Kidney (tissue), 14 donors: ENCODE results near the gene TAF4B. TPM values are rescaled to one million over a fixed set of nuclear protein-coding genes. Genes with fewer than 3 reads are reported as not detected.

ENCODE experiments used
- DNase-seq, 5 donors: peaks; one replicate each; pipeline ENCODE4 v3.0.0-alpha.2; 2013 to 2020
- FAIRE-seq: peaks from 2 replicates; lab custom pipeline; 2012; peaks lifted over from hg19 to GRCh38; lab: Jason Lieb, UNC
- H3K27ac ChIP-seq, 2 donors: one replicate each; pipeline ENCODE4 v1.7.0; 2013; ENCODE audit warnings: low read depth in 2 of 2, low read length in 2 of 2, inconsistent platforms in 1 of 2
- H3K27me3 ChIP-seq: one replicate; pipeline ENCODE4 v1.7.1; 2013; ENCODE audit warnings: low read length, inconsistent platforms; ENCODE audit not compliant: control insufficient read depth, insufficient read depth
- H3K36me3 ChIP-seq, 3 donors: one replicate each; pipeline versions ENCODE4 v1.7.0 to v1.7.1; 2013; ENCODE audit warnings: low read length in 3 of 3, control low read depth in 1 of 3, inconsistent platforms in 1 of 3; ENCODE audit not compliant: insufficient read depth in 3 of 3, control insufficient read depth in 2 of 3
- H3K4me1 ChIP-seq, 3 donors: one replicate each; pipeline versions ENCODE4 v1.7.0 to v1.7.1; 2013; ENCODE audit warnings: low read length in 3 of 3, inconsistent platforms in 1 of 3, low read depth in 1 of 3; ENCODE audit not compliant: control insufficient read depth in 2 of 3, insufficient read depth in 2 of 3
- H3K4me3 ChIP-seq, 3 donors: one replicate each; pipeline versions ENCODE4 v1.7.0 to v1.8.1; 2013; ENCODE audit warnings: low read length in 3 of 3, control low read depth in 1 of 3, inconsistent platforms in 1 of 3
- H3K9ac ChIP-seq, 3 donors: one replicate each; pipeline versions ENCODE4 v1.7.0 to v1.7.1; 2013; ENCODE audit warnings: low read length in 3 of 3, control low read depth in 1 of 3, inconsistent platforms in 1 of 3
- H3K9me3 ChIP-seq, 3 donors: one replicate each; pipeline versions ENCODE4 v1.7.0 to v1.7.1; 2013; ENCODE audit warnings: low read length in 3 of 3, control low read depth in 1 of 3, inconsistent platforms in 1 of 3; ENCODE audit not compliant: control insufficient read depth in 2 of 3, insufficient read depth in 1 of 3
- intact Hi-C: fragments of 100-400 bp; cut with DNase I; formaldehyde crosslinking; loops from one replicate; pipeline ENCODE4 v1.11.1; 2022
- polyA plus RNA-seq: library from polyadenylated mRNA; stranded (reverse); fragments of 350-450 nt; fragmentation: Illumina TruSeq; extraction: RNeasy Lipid Tissue Mini Kit (QIAGEN cat#74804); gene quantifications from one replicate; pipeline ENCODE4 v1.2.3, GENCODE V29; 2014; ENCODE audit warnings: low read depth, low replicate concordance; ENCODE audit not compliant: insufficient read depth
- total RNA-seq: library from RNA; stranded (reverse); fragmentation: NEBNext Ultra II Directional; extraction: Animal tissue kit (Norgen Biotek cat#: 25700); gene quantifications from one replicate; pipeline ENCODE4 v1.2.1, GENCODE V29; 2021
- TF ChIP-seq, protein P1 (sequence below): IDR thresholded peaks from 3 replicates; pipeline ENCODE4 v1.5.1; 2012; ENCODE audit warnings: mild to moderate bottlenecking, moderate library complexity, borderline replicate concordance; ENCODE audit not compliant: insufficient read depth; ENCODE audit errors: extremely low read depth
- donor health status: control.
- donor health status: control.
- donor health status: control.
- donor health status: control.
- donor health status: control.
- donor health status: DM: yes; HTN: yes; CAD: no.
- donor health status: Normal renal cell carcinoma (clear cell type).

Gene TAF4B
- total and polyA plus RNA-seq, 2 donors from 2014 or later, result 1.7 to 4.9 TPM

DNA sequence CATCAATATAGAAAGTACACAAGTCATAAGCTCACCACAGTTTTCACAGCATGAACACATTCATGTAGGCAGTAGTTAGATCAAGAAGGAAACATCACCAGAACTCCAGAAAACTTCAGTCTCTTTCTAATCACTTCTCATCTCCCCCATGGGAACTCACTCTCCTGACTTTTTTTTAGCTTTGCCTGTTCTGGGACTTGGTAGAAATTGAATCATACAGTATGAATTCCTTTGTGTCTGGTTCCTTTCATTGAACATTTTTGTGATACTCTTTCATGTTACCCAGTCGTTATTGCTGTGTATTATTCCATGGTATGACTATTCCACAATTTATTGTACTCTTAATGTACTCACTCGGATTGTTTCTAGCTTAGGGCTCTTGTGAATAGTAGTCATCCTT is 160.2 kb downstream of the TAF4B start:
- TF ChIP-seq, protein P1, sequence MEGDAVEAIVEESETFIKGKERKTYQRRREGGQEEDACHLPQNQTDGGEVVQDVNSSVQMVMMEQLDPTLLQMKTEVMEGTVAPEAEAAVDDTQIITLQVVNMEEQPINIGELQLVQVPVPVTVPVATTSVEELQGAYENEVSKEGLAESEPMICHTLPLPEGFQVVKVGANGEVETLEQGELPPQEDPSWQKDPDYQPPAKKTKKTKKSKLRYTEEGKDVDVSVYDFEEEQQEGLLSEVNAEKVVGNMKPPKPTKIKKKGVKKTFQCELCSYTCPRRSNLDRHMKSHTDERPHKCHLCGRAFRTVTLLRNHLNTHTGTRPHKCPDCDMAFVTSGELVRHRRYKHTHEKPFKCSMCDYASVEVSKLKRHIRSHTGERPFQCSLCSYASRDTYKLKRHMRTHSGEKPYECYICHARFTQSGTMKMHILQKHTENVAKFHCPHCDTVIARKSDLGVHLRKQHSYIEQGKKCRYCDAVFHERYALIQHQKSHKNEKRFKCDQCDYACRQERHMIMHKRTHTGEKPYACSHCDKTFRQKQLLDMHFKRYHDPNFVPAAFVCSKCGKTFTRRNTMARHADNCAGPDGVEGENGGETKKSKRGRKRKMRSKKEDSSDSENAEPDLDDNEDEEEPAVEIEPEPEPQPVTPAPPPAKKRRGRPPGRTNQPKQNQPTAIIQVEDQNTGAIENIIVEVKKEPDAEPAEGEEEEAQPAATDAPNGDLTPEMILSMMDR, result no peak
- H3K27me3 ChIP-seq, result no peaks in the 10 kb centered on the region
- H3K36me3 ChIP-seq, result no peaks in the 10 kb centered on the region
- H3K4me3 ChIP-seq, result no peak overlapping the region
- H3K9ac ChIP-seq, result no peak overlapping the region
- FAIRE-seq, result no peak
- peaks cover 0 to 7% (median 4%) of the 10 kb centered on the region in 3 donors for H3K4me1 ChIP-seq
- intact Hi-C loops, result no loop called here
- H3K27ac ChIP-seq, result peak overlapping the region in 1 of 2 donors; percentile 17
- DNase-seq, result peak in 1 of 5 donors; percentile 13
- no peaks in the 10 kb centered on the region for H3K9me3 ChIP-seq

DNA sequence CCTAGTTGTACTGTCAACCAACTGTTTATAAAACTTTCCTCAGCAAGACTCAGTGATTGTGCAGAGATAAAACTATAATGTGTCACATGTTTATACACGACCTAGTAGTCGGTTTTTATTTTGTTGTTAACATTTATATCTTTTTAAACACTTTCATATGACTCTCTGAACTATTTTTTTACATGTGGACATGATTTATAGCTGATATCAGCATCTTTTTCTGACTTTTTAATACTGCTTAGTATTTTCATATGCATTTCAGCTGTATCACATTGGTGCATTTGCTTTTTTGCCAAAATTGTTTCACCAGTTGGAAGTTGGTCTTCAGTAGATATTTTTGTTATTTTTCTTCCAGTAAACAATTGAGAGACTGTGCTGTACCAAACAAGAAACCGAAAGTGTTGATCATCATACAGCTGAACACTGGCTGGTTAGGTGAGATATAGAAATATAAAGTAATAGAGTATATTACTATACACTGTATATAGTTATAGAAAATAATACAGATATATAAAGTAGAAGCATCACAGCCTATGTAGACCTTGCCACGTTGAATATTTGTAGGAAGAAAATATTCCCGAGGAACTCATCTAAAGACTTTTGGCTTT is 167.9 kb downstream of the TAF4B start:
- Histone ChIP-seq H3K4me1 (no peaks in the 10 kb centered on the region), H3K9me3 (no peaks in the 10 kb centered on the region), H3K27me3 (no peaks in the 10 kb centered on the region), H3K27ac (no peak overlapping the region), H3K36me3 (no peaks in the 10 kb centered on the region), H3K4me3 (no peak overlapping the region), H3K9ac (no peak overlapping the region)
- DNase-seq (no peak), FAIRE-seq (no peak)
- intact Hi-C loops, result no loop called here
- TF ChIP-seq, protein P1, result no peak

DNA sequence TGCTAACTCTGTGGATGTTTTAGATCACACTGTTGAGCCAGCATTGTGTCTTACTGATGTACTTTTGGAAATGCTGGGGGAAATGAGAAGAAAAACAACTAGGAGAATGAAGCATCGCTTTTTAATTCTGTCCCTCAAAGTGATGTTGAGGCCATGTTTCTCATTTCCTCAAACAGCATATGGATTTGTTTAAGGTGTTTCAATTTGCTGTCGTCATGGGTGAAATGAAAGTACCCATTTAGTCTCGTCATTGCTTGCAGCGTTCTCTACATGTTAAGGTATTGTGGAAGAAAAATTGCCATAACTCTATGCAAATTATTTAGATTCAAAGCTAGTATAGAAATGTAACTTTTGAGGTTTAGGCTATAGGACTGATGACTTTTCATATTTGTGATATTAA is 170.8 kb downstream of the TAF4B start:
- Histone ChIP-seq H3K36me3 (no peaks in the 10 kb centered on the region), H3K4me3 (no peak overlapping the region), H3K9me3 (no peaks in the 10 kb centered on the region), H3K4me1 (no peaks in the 10 kb centered on the region), H3K27me3 (no peaks in the 10 kb centered on the region), H3K27ac (no peak overlapping the region), H3K9ac (no peak overlapping the region)
- intact Hi-C loops, result no loop called here
- DNase-seq, result no peak
- no peak for FAIRE-seq
- TF ChIP-seq, protein P1, result no peak

DNA sequence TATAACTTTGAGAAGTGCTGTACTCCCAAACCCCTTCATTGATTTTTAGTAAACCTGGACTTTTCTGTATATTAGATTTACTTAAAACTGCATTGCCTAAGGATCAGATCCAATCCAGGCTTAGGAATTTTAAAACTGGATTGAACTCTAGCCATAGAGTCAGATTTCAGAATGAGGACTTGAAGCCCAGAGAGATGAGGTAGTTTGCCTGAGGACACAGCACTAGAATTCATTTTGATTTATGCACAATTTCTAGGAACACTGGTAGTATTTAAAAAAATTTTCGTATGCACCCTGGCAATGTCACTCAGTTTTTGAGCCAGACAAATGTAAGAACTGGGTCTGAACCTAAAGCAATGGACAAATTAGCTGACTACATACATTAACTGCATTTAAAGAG is 177.2 kb downstream of the TAF4B start:
- intact Hi-C loops, result no loop called here
- Histone ChIP-seq H3K9ac (no peak overlapping the region), H3K27ac (no peak overlapping the region), H3K27me3 (no peaks in the 10 kb centered on the region), H3K4me1 (no peaks in the 10 kb centered on the region), H3K36me3 (no peaks in the 10 kb centered on the region), H3K4me3 (no peak overlapping the region), H3K9me3 (no peaks in the 10 kb centered on the region)
- FAIRE-seq (no peak), DNase-seq (no peak)
- TF ChIP-seq, protein P1, result no peak
